ENCODE results near the gene OSER1.

- no peak for TF ChIP-seq CTCF (conservative IDR thresholded peaks at IDR 0.05; ENCODE audit: low read depth, low read length)
- TF ChIP-seq EZH2 (IDR thresholded peaks at IDR 0.05; ENCODE audit: borderline replicate concordance, low read depth, low read length, poor library complexity, severe bottlenecking) = no peak
These were observed 27.3 kb downstream of the OSER1 start for GRCh38 chr20:44183282-44183681.

All from A673 (cell line).